Measurements from ENCODE around the gene ANO1. TPM values are rescaled to one million over a fixed set of nuclear protein-coding genes. Genes with fewer than 3 reads are reported as not detected.

Gene ANO1
- polyA plus RNA-seq, 3 donors = not detected

- Histone ChIP-seq H3K4me2 (replicated peaks; ENCODE audit: extremely low read depth, low read length, poor library complexity, severe bottlenecking) (no peak overlapping the region), H3K27ac (ENCODE audit: low read depth in 1 of 2, low read length in 2 of 2) (no peak overlapping the region), H3K9me3 (replicated peaks in 1 of 2; ENCODE audit: control insufficient read depth in 1 of 2, insufficient read depth in 1 of 2, low read length in 2 of 2) (peaks cover 0 to 4% of the 10 kb centered on the region in 2 donors), H3K4me3 (replicated peaks in 1 of 3; ENCODE audit: low read depth in 2 of 3, low read length in 3 of 3) (no peak overlapping the region), H3K9ac (ENCODE audit: insufficient read depth, low read length, poor library complexity, severe bottlenecking) (no peak overlapping the region), H4K20me1 (ENCODE audit: insufficient read depth, low read length) (no peaks in the 10 kb centered on the region), H3K27me3 (ENCODE audit: control insufficient read depth in 2 of 2, insufficient read depth in 2 of 2, low read length in 2 of 2) (peaks cover 13 to 18% of the 10 kb centered on the region in 2 donors), H2AFZ (ENCODE audit: insufficient read depth, low read depth, low read length, poor library complexity, severe bottlenecking) (no peak overlapping the region), H3K4me1 (ENCODE audit: control insufficient read depth in 1 of 2, insufficient read depth in 2 of 2, low read length in 2 of 2) (no peaks in the 10 kb centered on the region), H3K36me3 (replicated peaks in 1 of 2; ENCODE audit: control insufficient read depth in 1 of 2, insufficient read depth in 2 of 2, low read length in 2 of 2) (no peaks in the 10 kb centered on the region), H3K79me2 (ENCODE audit: insufficient read depth, low read length) (no peaks in the 10 kb centered on the region)
- no peak for TF ChIP-seq CTCF (IDR thresholded peaks at IDR 0.05)
- no peak for DNase-seq
- peaks cover 21 to 40% (median 35%) of the 10 kb centered on the region in 3 donors for H3K27me3 Mint-ChIP-seq (ENCODE audit: low read depth in 3 of 3)
- H3K4me1 Mint-ChIP-seq = no peaks in the 10 kb centered on the region
- H3K9me3 Mint-ChIP-seq = peaks cover 0 to 3% (median 0%) of the 10 kb centered on the region in 7 donors
- H3K36me3 Mint-ChIP-seq = no peaks in the 10 kb centered on the region
- intact Hi-C loops (cut with micrococcal nuclease) = no loop called here
- H3K4me3 Mint-ChIP-seq = no peak overlapping the region
- H3K27ac Mint-ChIP-seq = no peak overlapping the region
- no CpG with 5 or more reads among the region's 12 CpGs for WGBS (ENCODE audit: insufficient coverage)
Observed at GRCh38 chr11:70137383-70137782, 59.3 kb downstream of the ANO1 start.

- no peak overlapping the region for H2AFZ ChIP-seq (ENCODE audit: insufficient read depth, low read depth, low read length, poor library complexity, severe bottlenecking)
- Mint-ChIP-seq H3K27me3 (ENCODE audit: low read depth in 3 of 3) (peaks cover 29 to 49% (median 45%) of the 10 kb centered on the region in 3 donors), H3K36me3 (no peaks in the 10 kb centered on the region), H3K4me3 (no peak overlapping the region), H3K4me1 (no peaks in the 10 kb centered on the region), H3K27ac (no peak overlapping the region), H3K9me3 (peaks cover 0 to 3% (median 0%) of the 10 kb centered on the region in 7 donors)
- H4K20me1 ChIP-seq (ENCODE audit: insufficient read depth, low read length) = no peaks in the 10 kb centered on the region
- DNase-seq = no peak
- H3K79me2 ChIP-seq (ENCODE audit: insufficient read depth, low read length) = no peaks in the 10 kb centered on the region
- 94% methylated on average over 6 of the region's 9 CpGs for WGBS (ENCODE audit: insufficient coverage)
- no peak overlapping the region for H3K9ac ChIP-seq (ENCODE audit: insufficient read depth, low read length, poor library complexity, severe bottlenecking)
- no peak overlapping the region for H3K4me2 ChIP-seq (replicated peaks; ENCODE audit: extremely low read depth, low read length, poor library complexity, severe bottlenecking)
- peaks cover 13 to 29% of the 10 kb centered on the region in 2 donors for H3K27me3 ChIP-seq (ENCODE audit: control insufficient read depth in 2 of 2, insufficient read depth in 2 of 2, low read length in 2 of 2)
- peaks cover 0 to 4% of the 10 kb centered on the region in 2 donors for H3K9me3 ChIP-seq (replicated peaks in 1 of 2; ENCODE audit: control insufficient read depth in 1 of 2, insufficient read depth in 1 of 2, low read length in 2 of 2)
- H3K4me1 ChIP-seq (ENCODE audit: control insufficient read depth in 1 of 2, insufficient read depth in 2 of 2, low read length in 2 of 2) = no peaks in the 10 kb centered on the region
- no peak overlapping the region for H3K4me3 ChIP-seq (replicated peaks in 1 of 3; ENCODE audit: low read depth in 2 of 3, low read length in 3 of 3)
- no peak overlapping the region for H3K27ac ChIP-seq (ENCODE audit: low read depth in 1 of 2, low read length in 2 of 2)
- TF ChIP-seq CTCF (IDR thresholded peaks at IDR 0.05) = no peak
- intact Hi-C loops (cut with micrococcal nuclease) = no loop called here
- H3K36me3 ChIP-seq (replicated peaks in 1 of 2; ENCODE audit: control insufficient read depth in 1 of 2, insufficient read depth in 2 of 2, low read length in 2 of 2) = no peaks in the 10 kb centered on the region
Observed at GRCh38 chr11:70138403-70138802, 60.3 kb downstream of the ANO1 start.
